ENCODE measurements around the gene UCHL5. TPM values are rescaled to one million over a fixed set of nuclear protein-coding genes. Genes with fewer than 3 reads are reported as not detected.

Gene UCHL5
- total and polyA plus RNA-seq, 2 experiments from 2014 or later = 42.5 to 67.1 TPM

DNA sequence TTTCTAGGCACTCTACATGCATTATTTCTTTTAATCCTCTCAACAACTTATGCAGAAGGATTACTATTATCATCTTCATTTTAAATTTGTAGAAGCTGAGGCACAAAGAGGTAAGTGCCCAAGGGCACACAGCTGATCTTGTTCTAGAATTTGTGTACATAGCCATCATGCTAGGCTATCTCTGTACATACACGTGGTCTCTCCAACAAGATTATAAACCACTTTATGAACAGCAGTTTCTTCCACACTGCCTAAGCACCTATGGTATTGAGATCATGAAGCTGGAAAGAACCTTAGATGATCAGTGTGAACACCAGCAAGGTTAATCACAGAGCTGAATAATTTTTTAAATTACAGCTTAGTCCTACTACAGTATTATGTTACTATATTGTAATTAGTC lies 28.9 kb downstream of the UCHL5 start (continued):
- TF ChIP-seq, protein P1, sequence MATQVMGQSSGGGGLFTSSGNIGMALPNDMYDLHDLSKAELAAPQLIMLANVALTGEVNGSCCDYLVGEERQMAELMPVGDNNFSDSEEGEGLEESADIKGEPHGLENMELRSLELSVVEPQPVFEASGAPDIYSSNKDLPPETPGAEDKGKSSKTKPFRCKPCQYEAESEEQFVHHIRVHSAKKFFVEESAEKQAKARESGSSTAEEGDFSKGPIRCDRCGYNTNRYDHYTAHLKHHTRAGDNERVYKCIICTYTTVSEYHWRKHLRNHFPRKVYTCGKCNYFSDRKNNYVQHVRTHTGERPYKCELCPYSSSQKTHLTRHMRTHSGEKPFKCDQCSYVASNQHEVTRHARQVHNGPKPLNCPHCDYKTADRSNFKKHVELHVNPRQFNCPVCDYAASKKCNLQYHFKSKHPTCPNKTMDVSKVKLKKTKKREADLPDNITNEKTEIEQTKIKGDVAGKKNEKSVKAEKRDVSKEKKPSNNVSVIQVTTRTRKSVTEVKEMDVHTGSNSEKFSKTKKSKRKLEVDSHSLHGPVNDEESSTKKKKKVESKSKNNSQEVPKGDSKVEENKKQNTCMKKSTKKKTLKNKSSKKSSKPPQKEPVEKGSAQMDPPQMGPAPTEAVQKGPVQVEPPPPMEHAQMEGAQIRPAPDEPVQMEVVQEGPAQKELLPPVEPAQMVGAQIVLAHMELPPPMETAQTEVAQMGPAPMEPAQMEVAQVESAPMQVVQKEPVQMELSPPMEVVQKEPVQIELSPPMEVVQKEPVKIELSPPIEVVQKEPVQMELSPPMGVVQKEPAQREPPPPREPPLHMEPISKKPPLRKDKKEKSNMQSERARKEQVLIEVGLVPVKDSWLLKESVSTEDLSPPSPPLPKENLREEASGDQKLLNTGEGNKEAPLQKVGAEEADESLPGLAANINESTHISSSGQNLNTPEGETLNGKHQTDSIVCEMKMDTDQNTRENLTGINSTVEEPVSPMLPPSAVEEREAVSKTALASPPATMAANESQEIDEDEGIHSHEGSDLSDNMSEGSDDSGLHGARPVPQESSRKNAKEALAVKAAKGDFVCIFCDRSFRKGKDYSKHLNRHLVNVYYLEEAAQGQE (IDR thresholded peaks at IDR 0.05; ENCODE audit: unreplicated experiment) = no peak
- TF ChIP-seq CREB1 (CRISPR knock-in tag; IDR thresholded peaks at IDR 0.05; ENCODE audit: low read depth) (no peak), NANOG (IDR thresholded peaks at IDR 0.05; ENCODE audit: borderline replicate concordance) (no peak), EZH2 (IDR thresholded peaks at IDR 0.05; ENCODE audit: low read depth, unreplicated experiment) (no peak), ZNF331 (CRISPR knock-in tag; IDR thresholded peaks at IDR 0.05; ENCODE audit: low read depth) (no peak)

DNA sequence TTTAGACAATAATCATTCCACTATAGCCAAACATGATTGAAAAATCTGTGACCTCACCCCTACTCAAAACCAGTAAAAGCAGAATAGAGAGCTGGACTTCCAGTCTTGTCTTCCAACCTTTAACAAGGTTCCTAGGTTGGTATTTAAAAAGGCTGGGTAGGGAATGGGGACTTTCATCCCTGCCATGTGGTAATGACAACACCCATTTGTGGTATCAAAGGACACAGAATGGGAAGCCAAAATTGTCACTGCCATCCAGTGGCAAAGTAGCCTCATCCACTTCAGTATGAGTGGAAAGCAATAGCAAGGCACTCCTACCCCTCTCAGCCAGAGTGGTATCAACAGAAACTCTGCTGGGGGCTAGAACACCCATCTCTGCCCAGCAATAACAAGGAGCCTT lies 33.9 kb downstream of the UCHL5 start:
- Mint-ChIP-seq H3K36me3 (ENCODE audit: low read depth) (peaks cover 7% of the 10 kb centered on the region; the same call in 2 of the 3 replicates), H3K4me1 (peaks cover 9% of the 10 kb centered on the region; the same call in 2 of the 3 replicates), H3K9me3 (no peaks in the 10 kb centered on the region), H3K27me3 (ENCODE audit: insufficient read depth, low read depth, poor library complexity) (no peaks in the 10 kb centered on the region), H3K27ac (no peak overlapping the region), H3K4me3 (no peak overlapping the region)
- no peak overlapping the region for H2AFZ ChIP-seq
- no peaks in the 10 kb centered on the region; the same call in 1 of the 2 replicates for H3K4me1 ChIP-seq (ENCODE audit: insufficient read depth)
- H4K20me1 ChIP-seq (replicated peaks; ENCODE audit: insufficient read depth) = no peaks in the 10 kb centered on the region; the same call in 1 of the 2 replicates
- DNase-seq (ENCODE audit: low spot score) (no peak), ATAC-seq (no peak)
- no peaks in the 10 kb centered on the region for H3K79me2 ChIP-seq (replicated peaks; ENCODE audit: insufficient read depth)
- no peak overlapping the region for H3K4me2 ChIP-seq
- no peaks in the 10 kb centered on the region for H3K9me2 ChIP-seq (ENCODE audit: insufficient read depth)
- TF ChIP-seq ZNF331 (CRISPR knock-in tag; IDR thresholded peaks at IDR 0.05; ENCODE audit: low read depth) = no peak
- TF ChIP-seq, protein P2, sequence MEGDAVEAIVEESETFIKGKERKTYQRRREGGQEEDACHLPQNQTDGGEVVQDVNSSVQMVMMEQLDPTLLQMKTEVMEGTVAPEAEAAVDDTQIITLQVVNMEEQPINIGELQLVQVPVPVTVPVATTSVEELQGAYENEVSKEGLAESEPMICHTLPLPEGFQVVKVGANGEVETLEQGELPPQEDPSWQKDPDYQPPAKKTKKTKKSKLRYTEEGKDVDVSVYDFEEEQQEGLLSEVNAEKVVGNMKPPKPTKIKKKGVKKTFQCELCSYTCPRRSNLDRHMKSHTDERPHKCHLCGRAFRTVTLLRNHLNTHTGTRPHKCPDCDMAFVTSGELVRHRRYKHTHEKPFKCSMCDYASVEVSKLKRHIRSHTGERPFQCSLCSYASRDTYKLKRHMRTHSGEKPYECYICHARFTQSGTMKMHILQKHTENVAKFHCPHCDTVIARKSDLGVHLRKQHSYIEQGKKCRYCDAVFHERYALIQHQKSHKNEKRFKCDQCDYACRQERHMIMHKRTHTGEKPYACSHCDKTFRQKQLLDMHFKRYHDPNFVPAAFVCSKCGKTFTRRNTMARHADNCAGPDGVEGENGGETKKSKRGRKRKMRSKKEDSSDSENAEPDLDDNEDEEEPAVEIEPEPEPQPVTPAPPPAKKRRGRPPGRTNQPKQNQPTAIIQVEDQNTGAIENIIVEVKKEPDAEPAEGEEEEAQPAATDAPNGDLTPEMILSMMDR (conservative IDR thresholded peaks at IDR 0.05; ENCODE audit: low read depth in 2 of 2) = 0 out of 4 replicates have a peak, but pooled peaks of 1 of the 2 experiments have one; percentile 1
- no peaks in the 10 kb centered on the region for H3F3A ChIP-seq (replicated peaks; ENCODE audit: low read depth)
- no peak overlapping the region for H3K4me3 ChIP-seq
- H3K27ac ChIP-seq (ENCODE audit: low read depth) = no peak overlapping the region
- H3K36me3 ChIP-seq (ENCODE audit: insufficient read depth) = no peaks in the 10 kb centered on the region
- H3K27me3 ChIP-seq (ENCODE audit: insufficient read depth) = no peaks in the 10 kb centered on the region

DNA sequence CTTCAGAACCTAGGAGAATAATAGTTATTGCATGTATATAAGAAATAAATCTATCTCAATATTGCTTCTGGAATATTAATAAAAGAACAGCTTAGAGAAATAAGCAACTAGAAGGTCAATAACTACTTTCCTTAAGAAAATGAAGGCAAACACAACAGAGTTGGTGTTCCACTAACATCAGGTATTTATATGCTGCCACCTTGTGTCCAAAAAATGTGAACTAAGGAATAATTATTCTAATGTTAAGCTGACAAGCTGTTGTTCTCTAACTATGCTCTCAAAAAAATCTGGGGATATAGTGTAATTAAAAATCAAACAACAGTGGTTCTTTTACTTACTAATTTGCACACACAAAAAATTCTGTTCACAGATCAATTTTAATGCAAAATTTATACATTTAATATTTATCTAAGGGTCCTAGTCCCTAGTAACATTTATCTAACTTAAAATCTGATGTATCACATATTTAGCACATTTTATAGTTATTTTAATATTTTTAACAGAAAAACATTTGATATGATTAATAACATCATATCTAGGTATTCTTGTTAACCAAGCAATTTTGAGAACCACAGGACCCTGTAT lies 39.6 kb downstream of the UCHL5 start:
- TF ChIP-seq, protein P2 (conservative IDR thresholded peaks at IDR 0.05; ENCODE audit: low read depth in 2 of 2) = peak; percentile 62 to 66
- no peak for TF ChIP-seq JUNB (IDR thresholded peaks at IDR 0.05; ENCODE audit: unreplicated experiment)

More for the DNA sequence above, 39.6 kb downstream of the UCHL5 start:
- Histone ChIP-seq H3K36me3 (ENCODE audit: insufficient read depth) (no peaks in the 10 kb centered on the region), H4K20me1 (replicated peaks; ENCODE audit: insufficient read depth) (no peaks in the 10 kb centered on the region; the same call in 1 of the 2 replicates), H3K27me3 (ENCODE audit: insufficient read depth) (no peaks in the 10 kb centered on the region), H3F3A (replicated peaks; ENCODE audit: low read depth) (no peaks in the 10 kb centered on the region), H3K4me2 (no peak overlapping the region), H3K4me1 (ENCODE audit: insufficient read depth) (no peaks in the 10 kb centered on the region; the same call in 1 of the 2 replicates), H3K9me2 (ENCODE audit: insufficient read depth) (no peaks in the 10 kb centered on the region), H3K4me3 (no peak overlapping the region), H2AFZ (no peak overlapping the region), H3K79me2 (replicated peaks; ENCODE audit: insufficient read depth) (no peaks in the 10 kb centered on the region), H3K27ac (ENCODE audit: low read depth) (no peak overlapping the region)
- Mint-ChIP-seq H3K4me1 (peaks cover 9% of the 10 kb centered on the region; the same call in 2 of the 3 replicates), H3K27ac (no peak overlapping the region), H3K27me3 (ENCODE audit: insufficient read depth, low read depth, poor library complexity) (no peaks in the 10 kb centered on the region), H3K9me3 (no peaks in the 10 kb centered on the region), H3K4me3 (no peak overlapping the region), H3K36me3 (ENCODE audit: low read depth) (peaks cover 7% of the 10 kb centered on the region; the same call in 2 of the 3 replicates)
- DNase-seq (ENCODE audit: low spot score) (peak; percentile 65), ATAC-seq (no peak)

All from GM23338 (cell line).